HG02943 (cell line): ENCODE data around the gene PRKG1.

Experiments
- ATAC-seq: cut with Tn5 transposase; IDR thresholded peaks from one replicate; pipeline ENCODE4 v1.9.1; 2021; ENCODE audit warnings: mild to moderate bottlenecking, low read depth, moderate library complexity; ENCODE audit not compliant: unreplicated experiment

PRKG1 gene

DNA sequence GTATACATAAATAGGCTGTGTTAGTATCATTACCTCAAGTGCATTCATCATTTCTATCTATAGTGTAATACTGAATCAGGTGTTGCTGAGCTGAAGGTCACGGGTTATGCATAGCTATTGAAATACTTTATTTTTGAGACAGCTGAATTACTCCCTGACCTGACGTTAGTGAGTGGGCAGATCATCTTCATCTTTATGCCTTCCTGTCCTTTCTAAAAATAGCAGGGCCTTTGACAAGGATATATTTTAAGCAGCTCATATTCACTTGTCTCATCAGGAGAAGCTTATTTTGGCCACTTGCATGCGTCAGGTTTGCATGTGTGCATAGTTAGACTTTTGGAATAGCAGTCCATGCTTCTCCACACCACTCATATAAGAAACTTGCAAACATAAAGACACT is 1176.2 kb downstream of the PRKG1 start:
- no peak for ATAC-seq

DNA sequence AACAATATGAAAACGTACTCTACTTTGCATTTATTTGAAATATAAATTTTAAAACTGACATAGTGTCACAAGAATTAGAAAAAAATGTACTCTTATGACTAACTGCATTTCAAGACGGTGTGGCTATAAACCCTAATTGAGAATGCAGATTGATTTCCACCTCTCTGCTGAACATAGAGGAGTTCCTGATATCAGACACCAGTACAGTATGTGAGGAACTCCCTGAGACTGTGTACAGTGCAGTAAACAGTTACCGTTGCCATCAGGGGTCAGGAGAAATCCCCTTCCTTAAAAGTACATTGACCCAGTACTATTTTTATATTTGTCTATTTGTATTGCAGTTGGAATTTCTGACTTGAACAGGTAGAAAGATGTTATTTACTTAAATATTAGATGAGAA is 1178.0 kb downstream of the PRKG1 start:
- ATAC-seq, result no peak

DNA sequence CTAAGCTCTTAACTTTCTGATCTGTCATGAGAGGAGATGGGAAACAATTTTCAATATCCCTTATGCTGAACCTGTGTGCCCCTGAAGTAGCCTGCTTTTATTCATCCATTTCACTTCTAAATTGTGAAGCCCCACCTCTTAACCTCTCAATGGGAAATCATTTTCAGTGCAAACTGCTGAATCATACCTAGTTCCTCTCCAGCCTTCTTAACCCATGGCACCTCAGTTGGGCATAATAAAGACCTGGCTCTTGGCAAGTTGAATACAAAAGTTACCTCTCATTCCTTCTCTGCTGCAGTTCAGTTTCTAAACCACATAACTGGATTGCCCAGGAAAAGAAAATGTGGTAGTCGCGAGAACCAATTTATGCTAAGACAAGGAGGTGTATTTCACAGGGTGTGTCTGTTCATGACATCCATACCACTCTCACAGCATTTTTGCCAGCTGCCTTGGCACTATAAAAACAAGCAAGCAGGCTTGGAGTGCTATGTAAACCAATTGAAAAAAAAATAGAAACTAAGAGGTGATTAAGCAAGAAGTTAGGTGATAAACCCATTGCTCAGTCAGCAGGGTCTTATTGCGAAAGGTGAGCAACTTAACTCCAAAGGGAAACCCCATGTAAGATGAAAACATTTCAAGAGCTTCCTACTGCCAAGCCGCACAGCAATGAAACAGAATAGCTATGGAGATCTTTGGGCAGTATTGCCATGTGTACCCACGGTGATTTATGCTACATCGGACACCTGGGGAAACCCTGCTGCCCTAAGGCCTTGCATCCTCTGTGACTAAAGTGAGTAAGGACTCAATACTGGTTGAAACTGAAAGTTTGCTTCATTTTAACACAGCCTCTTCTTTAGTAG is 1182.8 kb downstream of the PRKG1 start:
- ATAC-seq, result peak; percentile 99

DNA sequence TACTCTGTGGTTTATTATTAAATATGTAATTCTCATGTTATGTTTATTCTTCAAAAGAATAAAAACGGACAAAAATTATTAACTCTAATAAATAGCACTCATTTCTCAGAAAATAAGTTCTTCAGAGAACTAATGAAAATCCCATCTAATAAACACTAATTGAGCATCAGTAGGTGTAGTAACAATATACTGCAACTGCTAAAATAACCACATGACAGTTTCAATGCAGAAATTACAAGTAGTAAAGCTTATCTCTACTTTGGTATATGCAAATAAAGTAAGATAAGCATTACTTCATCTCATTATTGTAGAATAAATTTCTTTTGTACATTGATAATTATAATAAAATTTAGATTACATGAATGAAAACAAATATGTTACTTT is 1183.4 kb downstream of the PRKG1 start:
- ATAC-seq, result peak; percentile 75

DNA sequence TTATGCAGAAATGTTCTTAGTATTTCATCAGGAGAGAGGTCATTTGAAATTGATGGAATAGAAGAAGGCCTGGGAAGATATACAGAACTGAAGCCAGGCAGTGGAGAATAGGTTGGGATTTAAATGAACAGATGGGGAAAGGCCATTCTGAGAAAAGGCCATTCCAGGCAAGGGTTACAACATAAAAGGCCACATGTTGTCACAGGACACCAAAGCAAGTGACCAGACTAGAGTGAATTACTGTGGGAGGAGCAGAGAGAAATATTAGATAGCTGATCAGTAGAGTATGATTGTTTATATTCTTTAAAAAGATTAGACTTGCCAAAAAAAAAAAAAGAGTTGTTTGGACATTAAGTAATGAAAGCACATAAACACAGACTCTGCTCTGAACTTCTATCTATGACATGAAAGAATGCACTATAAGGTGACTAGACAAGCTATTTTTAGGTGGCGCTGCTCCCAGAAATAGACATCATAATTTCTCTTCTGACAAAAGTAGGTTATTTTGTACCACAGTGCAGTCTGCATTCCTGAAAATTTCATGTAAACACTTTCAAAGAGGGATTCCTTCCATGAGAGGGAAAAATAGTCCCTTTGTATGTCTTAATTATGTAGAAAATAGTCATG is 1184.6 kb downstream of the PRKG1 start:
- no peak for ATAC-seq

DNA sequence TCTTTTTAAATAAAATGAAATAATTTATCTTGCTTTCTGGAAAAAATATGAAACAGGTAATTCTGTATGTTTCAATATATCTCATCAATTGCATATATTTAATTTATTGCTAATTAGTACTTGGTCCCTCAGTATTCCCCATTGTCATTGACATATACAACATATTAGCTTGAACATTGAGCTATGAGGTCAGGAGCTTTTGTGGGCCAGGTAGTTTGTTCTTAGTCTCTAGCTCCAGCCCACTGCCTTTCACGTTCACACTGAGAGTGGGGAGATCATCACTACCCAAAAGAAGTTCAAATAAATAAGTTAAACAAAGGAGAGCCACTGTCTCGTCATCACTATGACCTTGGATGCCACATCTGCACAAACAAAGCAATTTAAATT is 1185.1 kb downstream of the PRKG1 start:
- no peak for ATAC-seq

DNA sequence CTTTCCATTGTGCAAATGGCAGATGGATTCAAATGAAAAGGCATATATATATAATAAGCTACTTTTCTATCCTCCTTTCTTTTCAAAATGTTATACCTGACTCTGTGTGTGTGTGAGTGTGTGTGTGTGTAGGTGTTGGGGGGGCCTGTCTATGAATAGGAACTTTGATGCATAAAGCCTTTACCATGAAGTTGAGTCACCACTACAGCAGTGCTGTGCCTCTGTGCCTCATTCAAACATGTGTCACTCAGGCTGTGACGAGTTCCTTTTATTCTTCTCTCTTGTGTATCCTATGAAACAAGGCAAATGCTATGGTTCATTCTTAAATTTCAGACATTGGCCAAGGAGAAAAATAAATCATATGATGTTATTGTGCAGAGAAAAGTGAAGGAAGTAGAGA is 1187.1 kb downstream of the PRKG1 start:
- ATAC-seq, result no peak

DNA sequence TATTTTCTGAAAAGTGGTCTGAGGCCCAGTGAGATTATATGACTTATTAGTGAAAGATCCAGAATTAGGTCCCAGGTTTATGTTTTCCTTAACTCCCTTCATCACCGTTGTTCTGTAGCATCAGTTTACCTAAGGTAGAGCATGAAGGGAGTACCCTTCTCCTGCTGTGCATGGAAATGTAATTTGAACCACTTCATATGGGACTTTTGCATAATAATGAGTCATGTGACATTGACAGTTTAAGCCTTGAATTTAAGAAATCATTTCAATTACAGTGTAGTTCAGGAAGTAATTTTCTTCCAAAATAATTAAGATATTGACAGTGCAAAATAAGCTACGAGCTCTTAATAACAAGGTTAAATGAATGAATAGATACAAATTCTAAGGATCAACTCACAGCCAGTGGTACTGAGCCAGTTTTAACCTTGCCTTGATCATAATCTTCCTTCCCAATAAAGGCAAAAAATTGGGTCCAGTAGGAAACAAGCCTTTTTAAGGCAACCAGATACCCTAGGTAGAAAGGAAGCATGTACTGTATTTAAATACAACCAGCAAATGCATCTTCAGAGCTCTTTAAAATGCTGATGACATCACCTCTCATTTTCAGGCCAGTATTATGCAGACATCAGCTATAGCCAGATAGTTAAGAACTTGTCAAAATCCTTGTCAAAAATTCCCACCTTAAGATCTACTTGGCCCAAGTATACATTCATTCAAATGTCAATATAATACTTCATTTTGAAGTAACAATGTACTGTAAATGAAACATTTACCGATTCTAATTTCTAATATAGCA is 1191.0 kb downstream of the PRKG1 start:
- no peak for ATAC-seq

DNA sequence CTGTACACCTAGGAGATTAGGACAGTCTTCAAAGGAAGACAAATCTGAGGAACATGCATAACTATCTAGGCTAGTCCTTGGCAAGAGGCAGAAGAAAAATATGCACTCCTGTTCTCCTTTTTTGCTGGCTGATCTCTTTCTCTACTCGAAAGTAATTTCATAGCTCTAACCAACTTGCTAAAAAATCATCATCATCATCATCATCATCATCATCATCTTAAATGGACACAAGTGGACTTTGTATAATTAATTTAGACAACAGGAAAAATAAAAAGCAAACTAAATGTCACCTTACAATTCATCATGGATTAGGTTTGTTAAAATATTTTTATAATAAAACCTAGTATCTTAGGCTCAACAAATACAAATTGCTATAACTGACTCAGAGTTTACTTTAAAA is 1192.6 kb downstream of the PRKG1 start:
- no peak for ATAC-seq

DNA sequence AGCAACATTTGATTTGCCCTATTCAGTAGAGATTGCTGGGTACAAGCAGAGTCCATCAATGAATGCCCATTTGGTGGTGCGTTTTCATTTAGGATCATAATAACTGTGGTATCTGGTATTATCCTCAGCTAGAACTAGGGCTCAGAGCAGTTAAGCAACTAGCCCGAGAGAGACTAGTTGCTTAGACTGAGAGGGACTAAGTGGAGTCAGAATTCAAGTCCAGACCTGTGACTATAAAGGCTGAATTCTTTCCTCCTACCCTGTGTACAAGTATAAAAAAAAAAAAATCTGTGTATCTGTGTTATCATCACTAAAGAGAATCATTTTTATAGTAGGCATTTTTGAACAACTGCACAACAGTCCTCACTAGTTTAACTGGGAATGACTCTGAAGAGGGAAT is 1194.5 kb downstream of the PRKG1 start:
- no peak for ATAC-seq

DNA sequence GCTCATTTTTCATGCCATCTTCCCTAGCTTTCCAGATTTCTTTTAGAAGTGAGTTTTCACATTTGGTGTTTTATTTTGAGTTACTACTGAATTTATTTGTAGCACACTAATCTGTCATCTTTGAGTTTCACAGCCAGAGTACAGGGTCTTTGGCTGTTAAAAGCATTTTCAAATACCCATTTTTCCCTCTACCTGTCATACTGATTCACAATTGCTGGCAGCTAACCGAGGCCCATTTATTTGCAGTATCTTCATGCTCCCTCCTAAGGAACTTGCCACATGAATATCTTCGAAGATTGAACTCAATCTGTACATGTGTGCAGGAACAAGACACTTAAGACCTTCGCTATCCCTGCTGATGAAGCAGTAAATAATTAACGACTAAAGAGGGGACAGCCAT is 1194.9 kb downstream of the PRKG1 start:
- no peak for ATAC-seq

DNA sequence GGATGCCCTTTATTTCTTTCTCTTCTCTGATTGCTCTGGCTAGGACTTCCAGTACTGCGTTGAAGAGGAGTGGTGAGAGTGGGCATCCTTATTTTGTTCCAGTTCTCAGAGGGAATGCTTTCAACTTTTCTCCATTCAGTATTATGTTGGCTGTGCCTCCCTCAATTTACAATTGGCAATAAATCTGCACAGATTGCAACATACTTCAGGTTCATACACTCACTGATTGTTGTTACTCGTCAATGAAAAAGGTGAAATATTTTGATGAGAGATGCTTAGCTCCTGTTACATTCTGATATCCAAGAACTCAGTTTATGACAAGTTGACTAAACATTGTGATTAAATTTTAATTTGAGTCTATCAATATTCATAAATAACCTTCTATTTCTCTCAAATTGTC is 1201.9 kb downstream of the PRKG1 start:
- ATAC-seq, result no peak

DNA sequence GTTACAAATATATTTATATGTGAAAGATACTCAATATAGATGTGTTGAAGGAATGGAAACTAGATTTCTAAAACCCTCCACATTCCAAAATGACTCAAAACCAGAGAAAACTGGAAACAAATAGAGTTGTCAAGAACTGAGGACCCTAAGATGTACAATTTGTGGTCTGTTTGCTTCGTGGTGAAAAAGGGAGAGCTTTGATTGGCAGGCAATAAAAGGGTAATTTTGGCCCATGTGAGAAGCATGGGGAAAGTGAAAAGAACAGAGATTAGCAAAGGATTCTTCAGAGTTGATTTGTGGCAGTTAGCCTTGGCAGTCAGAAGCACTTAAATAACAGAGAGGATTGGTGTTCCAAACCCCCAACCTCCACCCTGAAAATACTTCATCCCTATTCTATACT is 1202.7 kb downstream of the PRKG1 start:
- no peak for ATAC-seq

DNA sequence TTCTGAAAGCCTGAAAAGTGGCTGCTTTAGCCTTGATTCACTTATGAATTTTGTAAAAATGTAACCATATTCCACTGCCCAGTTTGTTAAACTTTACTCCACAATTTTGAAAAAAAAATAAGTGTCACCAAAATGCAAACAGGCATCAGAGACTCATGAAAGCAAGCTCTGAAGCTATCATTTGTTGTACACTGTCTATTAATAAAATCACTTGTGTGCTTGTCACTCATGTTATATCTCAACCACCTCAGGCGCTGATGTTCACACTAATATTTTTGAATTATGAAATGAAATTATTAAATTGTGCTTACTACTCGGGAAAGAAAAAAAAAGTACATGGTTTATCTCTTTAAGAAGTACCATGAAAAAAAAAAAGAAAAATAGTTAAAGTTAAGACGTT is 1205.3 kb downstream of the PRKG1 start:
- no peak for ATAC-seq

DNA sequence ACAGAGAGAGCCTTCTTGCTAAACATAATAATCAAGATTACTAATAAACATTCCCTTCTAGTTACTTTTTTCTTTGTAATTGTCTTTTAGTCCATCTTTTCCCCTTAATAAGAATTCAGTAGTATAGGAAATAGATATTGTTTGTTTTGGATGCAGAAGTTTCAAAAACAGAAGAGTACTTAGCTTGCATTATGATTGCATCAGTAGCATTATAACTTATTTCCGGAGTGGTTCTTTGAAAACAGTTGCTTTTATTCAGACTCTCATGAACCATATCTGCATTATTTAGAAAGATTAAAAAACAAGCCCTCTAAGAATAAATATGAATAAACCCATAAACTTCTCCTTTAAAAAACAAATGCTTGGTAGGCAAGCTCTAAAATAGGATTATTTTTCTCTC is 1205.8 kb downstream of the PRKG1 start:
- ATAC-seq, result no peak

DNA sequence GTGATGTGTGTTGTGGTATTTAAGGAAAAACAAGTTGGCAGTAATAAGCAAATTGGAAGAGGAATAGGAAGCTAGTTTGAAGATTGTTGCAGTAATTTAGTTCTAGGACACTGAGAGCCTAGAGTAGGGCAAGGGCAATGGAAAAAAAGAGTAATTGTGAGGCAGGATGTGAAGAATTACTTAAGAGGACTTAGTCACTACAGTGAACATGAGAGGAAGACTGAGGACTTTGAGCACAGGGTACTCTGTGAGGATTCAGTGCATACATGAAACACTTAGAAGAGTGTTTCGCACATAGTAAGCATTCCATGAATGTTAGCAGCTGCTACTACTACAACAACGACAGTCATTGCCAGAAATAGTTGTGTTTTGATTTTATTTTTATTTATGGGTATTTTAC is 1208.9 kb downstream of the PRKG1 start:
- no peak for ATAC-seq

DNA sequence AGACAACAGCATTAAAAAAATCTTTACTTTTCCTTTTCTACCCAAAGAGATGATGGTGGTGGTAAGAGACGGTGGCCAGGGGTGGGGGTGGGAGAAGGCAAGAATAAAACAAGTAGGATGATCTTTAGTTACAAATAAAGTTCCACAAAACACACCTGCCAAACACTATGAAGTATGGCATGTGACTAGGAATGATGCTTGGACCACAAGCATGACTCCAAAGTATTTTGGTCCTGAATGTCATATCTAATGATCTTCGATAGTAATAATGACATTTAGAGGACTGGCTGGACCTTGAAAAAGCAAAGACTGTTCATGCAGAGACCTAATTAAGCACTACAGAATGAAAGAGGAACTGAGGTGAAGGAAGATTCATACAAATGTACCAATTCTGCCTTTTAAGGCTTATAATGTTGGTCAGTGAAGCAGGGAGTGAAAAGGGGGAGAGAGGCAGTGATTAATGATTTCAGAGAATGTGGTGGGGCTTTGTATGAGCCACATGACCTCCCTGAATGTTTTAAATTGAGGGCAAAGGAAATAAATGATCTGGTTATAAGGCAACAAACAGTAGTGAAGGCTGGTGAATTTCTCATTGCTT is 1210.2 kb downstream of the PRKG1 start:
- ATAC-seq, result no peak

DNA sequence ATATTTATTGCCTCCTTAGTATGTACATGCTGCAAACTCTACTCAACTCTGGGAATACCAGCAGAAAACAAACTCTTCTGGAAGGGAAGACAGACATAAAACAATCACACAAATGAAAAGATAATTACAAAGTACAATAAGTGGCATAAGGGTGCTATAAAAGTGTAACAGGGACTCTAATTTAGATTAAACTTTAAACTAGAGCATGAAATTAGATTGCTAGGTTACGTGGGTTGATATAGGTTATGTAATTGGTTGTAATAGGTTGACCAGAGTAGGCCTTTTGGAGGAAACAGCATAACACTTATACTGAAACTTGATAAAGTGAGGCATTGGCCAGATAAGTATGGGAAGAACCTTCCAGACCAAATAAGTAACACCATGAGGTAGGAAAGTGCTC is 1213.6 kb downstream of the PRKG1 start:
- ATAC-seq, result no peak

DNA sequence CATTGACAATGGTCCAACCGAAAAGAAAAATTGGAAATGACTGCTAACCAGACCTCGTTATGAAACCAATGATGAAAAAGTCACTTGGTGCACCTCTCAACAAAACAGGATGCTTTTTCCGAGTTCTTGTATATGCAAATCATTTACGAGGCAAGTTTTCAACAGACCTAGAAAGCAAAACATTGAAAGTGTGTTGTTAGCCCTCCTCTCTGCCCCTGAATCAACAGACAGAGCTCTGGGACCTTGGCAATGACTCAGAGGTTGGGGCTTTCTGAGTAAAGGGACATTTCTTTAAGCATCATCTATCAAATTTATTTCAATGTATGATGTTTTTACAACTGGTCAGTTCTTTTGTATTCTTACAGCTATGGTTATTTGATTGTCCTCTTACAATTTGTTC is 1223.5 kb downstream of the PRKG1 start:
- ATAC-seq, result no peak

DNA sequence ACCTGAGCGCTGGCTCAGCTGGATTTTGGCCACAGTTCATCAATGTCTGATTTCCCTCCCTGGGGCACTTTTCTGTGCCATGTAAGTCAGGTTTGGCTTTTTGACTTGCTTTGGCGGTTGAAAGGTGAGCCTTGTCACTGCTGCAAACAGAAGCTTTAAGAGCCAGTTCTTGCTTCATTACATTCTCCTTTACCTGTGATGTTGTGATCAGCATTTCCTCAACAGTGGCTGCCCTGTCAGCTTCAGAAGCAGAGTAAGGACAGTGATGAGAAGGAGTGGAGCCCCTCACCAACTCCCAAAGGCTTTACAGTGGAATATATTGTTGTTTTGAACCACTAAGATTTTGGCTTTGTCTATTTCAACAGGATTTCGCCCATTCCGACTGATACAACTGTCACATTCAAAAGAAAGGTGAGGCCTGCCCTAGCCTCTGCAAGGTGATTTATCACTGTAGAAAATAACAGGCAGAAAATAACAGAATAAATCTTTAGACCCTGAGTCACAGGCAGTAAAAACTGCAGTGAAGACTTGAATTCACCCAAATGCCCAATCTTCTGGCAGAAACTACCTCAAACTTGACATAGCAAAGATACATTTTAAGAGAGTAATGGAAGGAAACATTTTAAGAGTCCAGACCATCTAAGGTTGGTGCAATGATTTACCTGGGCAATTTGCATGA is 1226.5 kb downstream of the PRKG1 start:
- no peak for ATAC-seq
